ENCODE results near the gene PVRIG.

DNA sequence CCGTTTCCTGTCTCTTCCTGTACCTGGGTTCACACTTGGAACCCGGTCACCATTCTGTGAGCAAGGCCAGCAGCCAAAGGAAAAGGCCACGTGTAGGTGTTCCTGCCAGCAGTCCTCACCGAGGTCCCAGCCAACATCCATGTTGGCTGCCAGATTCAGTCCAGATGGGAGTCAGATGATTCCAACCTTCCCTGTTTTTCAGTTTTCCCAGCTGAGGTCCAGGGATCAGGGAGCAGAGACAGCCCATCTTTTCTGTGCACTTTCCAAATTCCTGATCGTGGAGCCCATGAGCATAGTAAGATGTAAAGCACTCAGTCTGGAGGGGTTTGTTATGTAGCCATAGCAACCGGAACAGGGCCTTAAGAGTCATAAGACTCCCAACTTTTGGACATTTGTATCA is 3.9 kb upstream of the PVRIG start:
- TF ChIP-seq, protein P1, sequence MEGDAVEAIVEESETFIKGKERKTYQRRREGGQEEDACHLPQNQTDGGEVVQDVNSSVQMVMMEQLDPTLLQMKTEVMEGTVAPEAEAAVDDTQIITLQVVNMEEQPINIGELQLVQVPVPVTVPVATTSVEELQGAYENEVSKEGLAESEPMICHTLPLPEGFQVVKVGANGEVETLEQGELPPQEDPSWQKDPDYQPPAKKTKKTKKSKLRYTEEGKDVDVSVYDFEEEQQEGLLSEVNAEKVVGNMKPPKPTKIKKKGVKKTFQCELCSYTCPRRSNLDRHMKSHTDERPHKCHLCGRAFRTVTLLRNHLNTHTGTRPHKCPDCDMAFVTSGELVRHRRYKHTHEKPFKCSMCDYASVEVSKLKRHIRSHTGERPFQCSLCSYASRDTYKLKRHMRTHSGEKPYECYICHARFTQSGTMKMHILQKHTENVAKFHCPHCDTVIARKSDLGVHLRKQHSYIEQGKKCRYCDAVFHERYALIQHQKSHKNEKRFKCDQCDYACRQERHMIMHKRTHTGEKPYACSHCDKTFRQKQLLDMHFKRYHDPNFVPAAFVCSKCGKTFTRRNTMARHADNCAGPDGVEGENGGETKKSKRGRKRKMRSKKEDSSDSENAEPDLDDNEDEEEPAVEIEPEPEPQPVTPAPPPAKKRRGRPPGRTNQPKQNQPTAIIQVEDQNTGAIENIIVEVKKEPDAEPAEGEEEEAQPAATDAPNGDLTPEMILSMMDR (IDR thresholded peaks at IDR 0.05; ENCODE audit: low read depth, low read length) = no peak
- TF ChIP-seq POLR2A (IDR thresholded peaks at IDR 0.05; ENCODE audit: extremely low read depth, insufficient read length) = no peak
- TF ChIP-seq, protein P2, sequence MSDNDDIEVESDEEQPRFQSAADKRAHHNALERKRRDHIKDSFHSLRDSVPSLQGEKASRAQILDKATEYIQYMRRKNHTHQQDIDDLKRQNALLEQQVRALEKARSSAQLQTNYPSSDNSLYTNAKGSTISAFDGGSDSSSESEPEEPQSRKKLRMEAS (IDR thresholded peaks at IDR 0.05; ENCODE audit: low read depth, low read length) = no peak

All from NB4 (cell line).